ENCODE results near the gene ENTR1.

DNA sequence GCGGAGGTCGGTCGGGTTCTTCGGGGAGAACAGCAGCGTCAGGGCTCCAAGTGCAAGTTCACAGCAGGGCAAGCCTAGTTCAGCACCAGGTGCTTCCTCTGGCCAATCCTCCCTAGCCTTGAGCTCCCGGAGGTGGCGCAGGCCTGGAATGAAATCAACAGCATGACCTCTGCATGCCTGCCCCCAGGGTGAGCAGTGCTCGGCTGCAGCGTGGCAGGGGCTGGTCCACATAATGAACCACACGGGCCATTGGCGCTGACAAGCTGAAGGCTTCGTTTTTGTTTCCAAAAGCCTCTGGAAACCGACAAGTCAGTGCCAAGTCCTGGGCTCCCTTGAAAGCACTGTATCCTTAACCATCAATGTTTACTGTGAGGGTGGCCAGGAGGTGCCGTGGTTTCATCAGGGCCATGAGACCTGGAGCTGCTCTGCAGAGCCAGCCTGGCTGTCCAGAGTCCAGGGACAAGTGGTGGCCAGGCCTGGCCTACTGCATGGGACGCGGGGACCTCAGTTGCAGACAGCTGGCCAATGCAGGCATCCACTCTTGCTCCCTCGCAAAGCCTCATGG, 31.3 kb upstream of the ENTR1 start:
- TF ChIP-seq ZEB2 (tag by site-specific recombination; IDR thresholded peaks at IDR 0.05), result no peak
- TF ChIP-seq ZNF785 (tag by site-specific recombination; IDR thresholded peaks at IDR 0.05), result no peak
- no peak for TF ChIP-seq ZNF350 (tag by site-specific recombination; IDR thresholded peaks at IDR 0.05)
- TF ChIP-seq, protein P1, sequence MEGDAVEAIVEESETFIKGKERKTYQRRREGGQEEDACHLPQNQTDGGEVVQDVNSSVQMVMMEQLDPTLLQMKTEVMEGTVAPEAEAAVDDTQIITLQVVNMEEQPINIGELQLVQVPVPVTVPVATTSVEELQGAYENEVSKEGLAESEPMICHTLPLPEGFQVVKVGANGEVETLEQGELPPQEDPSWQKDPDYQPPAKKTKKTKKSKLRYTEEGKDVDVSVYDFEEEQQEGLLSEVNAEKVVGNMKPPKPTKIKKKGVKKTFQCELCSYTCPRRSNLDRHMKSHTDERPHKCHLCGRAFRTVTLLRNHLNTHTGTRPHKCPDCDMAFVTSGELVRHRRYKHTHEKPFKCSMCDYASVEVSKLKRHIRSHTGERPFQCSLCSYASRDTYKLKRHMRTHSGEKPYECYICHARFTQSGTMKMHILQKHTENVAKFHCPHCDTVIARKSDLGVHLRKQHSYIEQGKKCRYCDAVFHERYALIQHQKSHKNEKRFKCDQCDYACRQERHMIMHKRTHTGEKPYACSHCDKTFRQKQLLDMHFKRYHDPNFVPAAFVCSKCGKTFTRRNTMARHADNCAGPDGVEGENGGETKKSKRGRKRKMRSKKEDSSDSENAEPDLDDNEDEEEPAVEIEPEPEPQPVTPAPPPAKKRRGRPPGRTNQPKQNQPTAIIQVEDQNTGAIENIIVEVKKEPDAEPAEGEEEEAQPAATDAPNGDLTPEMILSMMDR (tag by site-specific recombination; IDR thresholded peaks at IDR 0.05), result no peak
- TF ChIP-seq ZNF747 (tag by site-specific recombination; IDR thresholded peaks at IDR 0.05), result no peak
- TF ChIP-seq ZNF791 (tag by site-specific recombination; IDR thresholded peaks at IDR 0.05), result no peak
- TF ChIP-seq ZNF391 (tag by site-specific recombination; IDR thresholded peaks at IDR 0.05; ENCODE audit: borderline replicate concordance, low read depth), result no peak
- TF ChIP-seq ZNF654 (tag by site-specific recombination; IDR thresholded peaks at IDR 0.05; ENCODE audit: low read depth), result no peak
- no peak for TF ChIP-seq ZNF76 (tag by site-specific recombination; IDR thresholded peaks at IDR 0.05; ENCODE audit: borderline replicate concordance, low read depth)
- no peak for TF ChIP-seq TCF7L2 (IDR thresholded peaks at IDR 0.05; ENCODE audit: borderline replicate concordance, low read depth, low read length)
- TF ChIP-seq REST (tag by site-specific recombination; IDR thresholded peaks at IDR 0.05), result no peak
- TF ChIP-seq ZFP37 (tag by site-specific recombination; IDR thresholded peaks at IDR 0.05), result no peak
- TF ChIP-seq PBX3 (CRISPR knock-in tag; IDR thresholded peaks at IDR 0.05), result no peak

Data from HEK293 (cell line).